GM12878 (cell line): ENCODE results near the gene ME2. TPM values are rescaled to one million over a fixed set of nuclear protein-coding genes. Genes with fewer than 3 reads are reported as not detected.

Experiments
- ATAC-seq: fragments of 200-7000 bp; cut with Tn5 transposase; 3 replicates; pipeline ENCODE4 v1.9.1; 2020; ENCODE audit warnings: mild to moderate bottlenecking, moderate library complexity
- BruUV-seq: library from RNA; stranded (reverse); fragments of 400-500 nt; replicated peaks from 2 replicates; lab custom pipeline; 2021; lab: Mats Ljungman, UMichigan
- CTCF ChIA-PET: fragments of 300-600 bp; sonication (Branson Sonifier 250); formaldehyde crosslinking; extraction: SDS; loops from one replicate; lab custom pipeline; 2021; ENCODE audit warnings: inconsistent platforms; lab: Yijun Ruan, JAX
- POLR2A ChIA-PET: fragments of 350-600 bp; formaldehyde crosslinking; extraction: SDS; loops from one replicate; lab custom pipeline; 2021; ENCODE audit warnings: inconsistent platforms; lab: Charles Lee
- RAD21 ChIA-PET: fragments of 300-600 bp; sonication (Branson Sonifier 250); formaldehyde crosslinking; loops from one replicate; lab custom pipeline; 2023; ENCODE audit warnings: antibody characterized with exemption; ENCODE audit not compliant: unreplicated experiment; lab: Charles Lee
- SMC1A ChIA-PET: fragments of 300-600 bp; sonication (Branson Sonifier 250); formaldehyde crosslinking; loops from one replicate; lab custom pipeline; 2023; ENCODE audit not compliant: unreplicated experiment, uncharacterized antibody; lab: Charles Lee
- DNase-seq: peaks from one replicate; pipeline ENCODE4 v3.0.0-alpha.2; 2011; ENCODE audit warnings: low read depth, low spot score
- FAIRE-seq: peaks from 3 replicates; lab custom pipeline; 2011; peaks lifted over from hg19 to GRCh38; lab: Jason Lieb, UNC
- H2AFZ ChIP-seq: 2 replicates; pipeline ENCODE4 v1.6.0; 2011; ENCODE audit warnings: low read depth, low read length, control low read depth; ENCODE audit not compliant: control insufficient read depth
- H3K27ac ChIP-seq: 2 replicates; pipeline ENCODE4 v1.5.1; 2011; ENCODE audit warnings: control low read depth; ENCODE audit not compliant: control insufficient read depth, insufficient read depth
- H3K27me3 ChIP-seq, 2 experiments: replicated peaks in 1 of 2; 2 replicates each; pipeline versions ENCODE4 v1.6.0 to v1.6.1; 2011; ENCODE audit warnings: low read length in 1 of 2; ENCODE audit not compliant: control insufficient read depth in 2 of 2, insufficient read depth in 2 of 2
- H3K36me3 ChIP-seq, 2 experiments: 2 replicates each; pipeline ENCODE4 v1.5.1; 2011; ENCODE audit warnings: low read length in 1 of 2; ENCODE audit not compliant: control insufficient read depth in 2 of 2, insufficient read depth in 2 of 2
- H3K4me1 ChIP-seq: 2 replicates; pipeline ENCODE4 v1.6.1; 2011; ENCODE audit warnings: mild to moderate bottlenecking, low read length, moderate library complexity, mixed read lengths; ENCODE audit not compliant: control insufficient read depth, insufficient read depth
- H3K4me2 ChIP-seq: 2 replicates; pipeline ENCODE4 v1.6.0; 2011; ENCODE audit warnings: control low read depth; ENCODE audit not compliant: control insufficient read depth, insufficient read depth
- H3K4me3 ChIP-seq: fragments of 200-600 bp; sonication (generic); 2 replicates; pipeline ENCODE4 v1.5.1; 2016
- H3K79me2 ChIP-seq: 2 replicates; pipeline ENCODE4 v1.6.0; 2011; ENCODE audit warnings: low read length; ENCODE audit not compliant: control insufficient read depth, insufficient read depth
- H3K9ac ChIP-seq: 2 replicates; pipeline ENCODE4 v1.8.0; 2011; ENCODE audit warnings: low read length, control low read depth, mixed read lengths; ENCODE audit not compliant: control insufficient read depth, insufficient read depth
- H3K9me3 ChIP-seq: replicated peaks from 3 replicates; pipeline ENCODE4 v1.5.1; 2011; ENCODE audit warnings: mild to moderate bottlenecking, low read length; ENCODE audit not compliant: control insufficient read depth, insufficient read depth
- H4K20me1 ChIP-seq: 2 replicates; pipeline ENCODE4 v1.6.0; 2011; ENCODE audit not compliant: control insufficient read depth, insufficient read depth
- EGR1 ChIP-seq, 2 experiments: IDR thresholded peaks; 1 replicate in 1 of 2; 2 replicates in 1 of 2; pipeline ENCODE4 v1.6.1; 2011 to 2012; ENCODE audit warnings: low read depth in 2 of 2, low read length in 2 of 2, borderline replicate concordance in 1 of 2, mild to moderate bottlenecking in 1 of 2, moderate library complexity in 1 of 2
- EP300 ChIP-seq, 2 experiments: fragments of 150-350 bp in 1 of 2; IDR thresholded peaks; 2 replicates each; pipeline ENCODE4 v1.6.1; 2011 to 2012; ENCODE audit warnings: low read depth in 2 of 2, low read length in 2 of 2, borderline replicate concordance in 1 of 2, improper control_type of control experiment in 1 of 2, inconsistent platforms in 1 of 2; ENCODE audit not compliant: control insufficient read depth in 1 of 2
- ETV6 ChIP-seq, 2 experiments: fragments of 450-650 bp in 1 of 2; IDR thresholded peaks in 1 of 2; conservative IDR thresholded peaks in 1 of 2; 2 replicates each; pipeline ENCODE4 v1.6.1; 2014; ENCODE audit warnings: antibody characterized with exemption in 1 of 2, borderline replicate concordance in 1 of 2, low read depth in 1 of 2, mild to moderate bottlenecking in 1 of 2, moderate library complexity in 1 of 2
- HDAC6 ChIP-seq: fragments of 200-600 bp; sonication (generic); IDR thresholded peaks from one replicate; pipeline ENCODE4 v1.8.0; 2017; ENCODE audit warnings: antibody characterized with exemption; ENCODE audit not compliant: unreplicated experiment
- IKZF1 ChIP-seq: fragments of 450-650 bp; conservative IDR thresholded peaks from 2 replicates; pipeline ENCODE4 v1.6.1; 2017; ENCODE audit warnings: antibody characterized with exemption, mild to moderate bottlenecking
- NR2C1 ChIP-seq: fragments of 450-650 bp; IDR thresholded peaks from 2 replicates; pipeline ENCODE4 v1.6.1; 2017; ENCODE audit warnings: antibody characterized with exemption, mild to moderate bottlenecking, moderate library complexity
- PML ChIP-seq: IDR thresholded peaks from 2 replicates; pipeline ENCODE4 v1.6.1; 2012; ENCODE audit warnings: low read length, inconsistent platforms
- POLR2A ChIP-seq: IDR thresholded peaks from 2 replicates; pipeline ENCODE4 v1.6.1; 2011; ENCODE audit warnings: low read depth, mild to moderate bottlenecking, low read length
- POU2F2 ChIP-seq: IDR thresholded peaks from 3 replicates; pipeline ENCODE4 v1.6.1; 2011; ENCODE audit warnings: low read depth, mild to moderate bottlenecking, low read length, borderline replicate concordance
- RUNX3 ChIP-seq: IDR thresholded peaks from 2 replicates; pipeline ENCODE4 v1.6.1; 2012; ENCODE audit warnings: low read length, inconsistent platforms
- SMARCA5 ChIP-seq: fragments of 450-650 bp; IDR thresholded peaks from 2 replicates; pipeline ENCODE4 v1.6.1; 2017; ENCODE audit warnings: mild to moderate bottlenecking
- STAT3 ChIP-seq: IDR thresholded peaks from 2 replicates; pipeline ENCODE4 v1.6.1; 2011; ENCODE audit warnings: low read depth, low read length, improper control_type of control experiment
- SUPT20H ChIP-seq: IDR thresholded peaks from 2 replicates; pipeline ENCODE4 v1.6.1; 2011; ENCODE audit warnings: low read depth, mild to moderate bottlenecking, low read length, moderate library complexity, borderline replicate concordance; ENCODE audit not compliant: control insufficient read depth
- TCF12 ChIP-seq: IDR thresholded peaks from 2 replicates; pipeline ENCODE4 v1.6.1; 2011; ENCODE audit warnings: low read depth, mild to moderate bottlenecking, low read length
- TCF7 ChIP-seq: IDR thresholded peaks from 2 replicates; pipeline ENCODE4 v1.6.1; 2014; ENCODE audit warnings: antibody characterized with exemption, borderline replicate concordance
- YBX1 ChIP-seq: fragments of 450-650 bp; IDR thresholded peaks from 2 replicates; pipeline ENCODE4 v1.6.1; 2016; ENCODE audit warnings: antibody characterized with exemption
- WGBS: methylation state at CpG from one replicate; pipeline ENCODE4 v1.1.6; 2016; ENCODE audit warnings: low lambda C conversion rate; ENCODE audit not compliant: insufficient replicate concordance, insufficient coverage; ENCODE audit errors: missing lambda C conversion rate; 5-methylcytosine and 5-hydroxymethylcytosine counted together
- in situ Hi-C: fragments of 300-500 bp; cut with MboI; formaldehyde crosslinking; loops from 9 replicates; pipeline ENCODE4 v1.14.3; 2018; ENCODE audit warnings: mixed read lengths
- intact Hi-C: fragments of 100-400 bp; cut with micrococcal nuclease; formaldehyde crosslinking; loops from one replicate; pipeline ENCODE4 v1.14.2; 2022; ENCODE audit not compliant: unreplicated experiment
- polyA plus RNA-seq, 11 experiments: library from polyadenylated mRNA; depleted of rRNA in 4 of 11; unstranded in 6 of 11; stranded (reverse) in 5 of 11; fragments of >200 nt; fragmentation: Nextera tagmentation in 4 of 11; fragmentation: Illumina TruSeq in 1 of 11; extraction: Ambion mirVana in 4 of 11; extraction: Trizol in 1 of 11; gene quantifications; 1 replicate in 1 of 11; 2 replicates in 10 of 11; pipeline versions ENCODE4 v1.2.1 to v1.2.3, GENCODE V29; 2011 to 2016; ENCODE audit warnings: inconsistent platforms in 2 of 11, missing spikeins in 2 of 11, low read depth in 1 of 11
- total RNA-seq, 4 experiments: library from RNA; depleted of rRNA in 3 of 4; stranded (reverse); fragments of >200 nt in 3 of 4; fragmentation: Illumina TruSeq in 1 of 4; extraction: Trizol in 1 of 4; gene quantifications; 2 replicates each; pipeline versions ENCODE4 v1.2.1 to v1.2.3, GENCODE V29; 2013 to 2021
- TF ChIP-seq, protein P1 (sequence below): fragments of 450-650 bp; conservative IDR thresholded peaks from 2 replicates; pipeline ENCODE4 v1.6.1; 2017; ENCODE audit warnings: mild to moderate bottlenecking, moderate library complexity
- TF ChIP-seq, protein P2 (sequence below): IDR thresholded peaks from 2 replicates; pipeline ENCODE4 v1.6.1; 2011; ENCODE audit warnings: low read depth, mild to moderate bottlenecking, low read length, moderate library complexity, borderline replicate concordance; ENCODE audit errors: extremely low read depth

The ME2 gene
- total and polyA plus RNA-seq, 10 of the 15 experiments (the other 5 are each of a cell fraction or from before 2014, with no cell fraction given): 41.3 to 155 (median 133) TPM

DNA sequence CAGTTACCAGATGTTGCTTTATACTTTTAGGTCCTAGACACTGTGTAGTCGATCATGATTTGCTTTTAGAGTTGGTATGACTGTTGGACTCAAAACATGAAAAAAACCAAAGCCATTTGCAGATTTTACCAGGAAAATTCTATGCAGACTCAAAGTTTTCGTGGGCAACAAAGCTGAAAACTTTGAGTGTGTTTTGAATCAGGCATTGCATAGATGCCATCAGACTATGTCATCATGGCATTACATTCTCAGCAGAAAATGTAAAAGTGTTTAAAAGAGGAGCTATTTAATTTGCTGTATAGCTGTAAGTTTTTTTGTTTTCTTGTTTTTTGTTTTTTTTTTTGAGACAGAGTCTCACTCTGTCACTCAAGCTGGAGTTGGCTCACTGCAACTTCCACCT, 45.5 kb downstream of the ME2 start:
- ChIA-PET SMC1A (no interaction called here), POLR2A (no interaction called here), CTCF (interaction anchor here (0.6 kb wide), 1 partner anchor 20 kb away, joined by 3 read pairs; no protein-coding TSS in a partner anchor), RAD21 (no interaction called here)
- no TSS peak for BruUV-seq
- Histone ChIP-seq H3K27me3 (no peaks in the 10 kb centered on the region), H2AFZ (no peak overlapping the region), H3K79me2 (no peaks in the 10 kb centered on the region), H3K36me3 (peaks cover 0 to 30% of the 10 kb centered on the region in 2 experiments; a peak in 3 of 4 replicates), H3K9ac (no peak overlapping the region), H4K20me1 (no peaks in the 10 kb centered on the region), H3K9me3 (peaks cover 3% of the 10 kb centered on the region; the same call in 1 of the 3 replicates), H3K27ac (no peak overlapping the region), H3K4me2 (no peak overlapping the region), H3K4me3 (no peak overlapping the region), H3K4me1 (no peaks in the 10 kb centered on the region)
- ATAC-seq: no peak
- 66% methylated on average over 2 of the region's 2 CpGs for WGBS
- intact Hi-C loops (no loop called here), in situ Hi-C loops (no loop called here)
- TF ChIP-seq TCF12: no peak
- TF ChIP-seq SUPT20H: no peak
- TF ChIP-seq ETV6 (conservative IDR thresholded peaks at IDR 0.05 in 1 of 2, IDR thresholded peaks at IDR 0.05 in 1 of 2; ENCODE audit: borderline replicate concordance in 1 of 2, low read depth in 1 of 2): no peak
- TF ChIP-seq STAT3: no peak
- TF ChIP-seq RUNX3: no peak
- TF ChIP-seq PML: no peak
- no peak for TF ChIP-seq POU2F2
- TF ChIP-seq SMARCA5: no peak
- TF ChIP-seq POLR2A: no peak
- TF ChIP-seq EP300 (IDR thresholded peaks at IDR 0.05; ENCODE audit: borderline replicate concordance in 1 of 2, control insufficient read depth in 1 of 2, low read depth in 2 of 2, low read length in 2 of 2): no peak
- TF ChIP-seq, protein P1, sequence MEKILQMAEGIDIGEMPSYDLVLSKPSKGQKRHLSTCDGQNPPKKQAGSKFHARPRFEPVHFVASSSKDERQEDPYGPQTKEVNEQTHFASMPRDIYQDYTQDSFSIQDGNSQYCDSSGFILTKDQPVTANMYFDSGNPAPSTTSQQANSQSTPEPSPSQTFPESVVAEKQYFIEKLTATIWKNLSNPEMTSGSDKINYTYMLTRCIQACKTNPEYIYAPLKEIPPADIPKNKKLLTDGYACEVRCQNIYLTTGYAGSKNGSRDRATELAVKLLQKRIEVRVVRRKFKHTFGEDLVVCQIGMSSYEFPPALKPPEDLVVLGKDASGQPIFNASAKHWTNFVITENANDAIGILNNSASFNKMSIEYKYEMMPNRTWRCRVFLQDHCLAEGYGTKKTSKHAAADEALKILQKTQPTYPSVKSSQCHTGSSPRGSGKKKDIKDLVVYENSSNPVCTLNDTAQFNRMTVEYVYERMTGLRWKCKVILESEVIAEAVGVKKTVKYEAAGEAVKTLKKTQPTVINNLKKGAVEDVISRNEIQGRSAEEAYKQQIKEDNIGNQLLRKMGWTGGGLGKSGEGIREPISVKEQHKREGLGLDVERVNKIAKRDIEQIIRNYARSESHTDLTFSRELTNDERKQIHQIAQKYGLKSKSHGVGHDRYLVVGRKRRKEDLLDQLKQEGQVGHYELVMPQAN: no peak
- TF ChIP-seq EGR1 (IDR thresholded peaks at IDR 0.05; ENCODE audit: borderline replicate concordance in 1 of 2, low read depth in 2 of 2, low read length in 2 of 2): no peak
- no peak for TF ChIP-seq IKZF1
- TF ChIP-seq HDAC6: no peak
- no peak for TF ChIP-seq YBX1
- TF ChIP-seq, protein P2, sequence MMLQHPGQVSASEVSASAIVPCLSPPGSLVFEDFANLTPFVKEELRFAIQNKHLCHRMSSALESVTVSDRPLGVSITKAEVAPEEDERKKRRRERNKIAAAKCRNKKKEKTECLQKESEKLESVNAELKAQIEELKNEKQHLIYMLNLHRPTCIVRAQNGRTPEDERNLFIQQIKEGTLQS: no peak
- no peak for TF ChIP-seq TCF7
- no peak for TF ChIP-seq NR2C1
- no peak for DNase-seq
- no peak for FAIRE-seq
